ENCODE results near the gene CYB5B.

DNA sequence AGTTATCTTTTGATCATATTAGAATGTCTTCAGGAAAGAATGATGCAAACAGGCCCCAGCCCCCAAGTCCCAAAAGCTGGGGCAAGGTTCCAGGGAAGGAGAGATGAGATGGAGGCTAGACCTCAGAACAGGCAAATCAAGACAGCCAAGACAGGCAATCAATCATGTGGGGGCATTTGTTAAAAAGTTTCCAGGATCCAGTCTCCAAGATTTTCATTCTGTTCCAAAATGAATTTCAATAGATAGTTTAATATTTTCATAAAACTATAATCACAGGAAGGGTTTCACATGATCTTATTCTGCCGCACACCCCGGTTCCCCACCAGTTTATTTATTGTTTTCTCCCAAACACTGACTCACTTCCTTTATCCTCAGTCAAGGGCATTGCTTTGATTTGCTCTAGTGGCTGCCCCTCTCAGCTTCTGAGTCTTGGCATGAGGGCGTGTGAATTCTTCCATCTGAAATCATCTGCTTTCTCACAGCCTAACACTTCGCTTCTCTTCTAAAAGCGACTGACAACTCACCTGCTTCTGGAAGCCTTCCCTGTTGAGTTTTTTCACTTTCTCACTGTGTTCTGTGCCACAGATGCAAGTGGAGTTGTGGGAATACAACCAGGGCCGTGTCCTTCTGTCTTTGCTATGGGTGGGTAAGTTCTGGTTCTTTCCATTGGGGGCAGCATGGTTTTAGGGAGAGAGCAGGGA lies 26.4 kb upstream of the CYB5B start:
- TF ChIP-seq, protein P1, sequence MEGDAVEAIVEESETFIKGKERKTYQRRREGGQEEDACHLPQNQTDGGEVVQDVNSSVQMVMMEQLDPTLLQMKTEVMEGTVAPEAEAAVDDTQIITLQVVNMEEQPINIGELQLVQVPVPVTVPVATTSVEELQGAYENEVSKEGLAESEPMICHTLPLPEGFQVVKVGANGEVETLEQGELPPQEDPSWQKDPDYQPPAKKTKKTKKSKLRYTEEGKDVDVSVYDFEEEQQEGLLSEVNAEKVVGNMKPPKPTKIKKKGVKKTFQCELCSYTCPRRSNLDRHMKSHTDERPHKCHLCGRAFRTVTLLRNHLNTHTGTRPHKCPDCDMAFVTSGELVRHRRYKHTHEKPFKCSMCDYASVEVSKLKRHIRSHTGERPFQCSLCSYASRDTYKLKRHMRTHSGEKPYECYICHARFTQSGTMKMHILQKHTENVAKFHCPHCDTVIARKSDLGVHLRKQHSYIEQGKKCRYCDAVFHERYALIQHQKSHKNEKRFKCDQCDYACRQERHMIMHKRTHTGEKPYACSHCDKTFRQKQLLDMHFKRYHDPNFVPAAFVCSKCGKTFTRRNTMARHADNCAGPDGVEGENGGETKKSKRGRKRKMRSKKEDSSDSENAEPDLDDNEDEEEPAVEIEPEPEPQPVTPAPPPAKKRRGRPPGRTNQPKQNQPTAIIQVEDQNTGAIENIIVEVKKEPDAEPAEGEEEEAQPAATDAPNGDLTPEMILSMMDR (IDR thresholded peaks at IDR 0.05; ENCODE audit: low read length): peak; percentile 22; the same call in 1 of the 2 replicates
- TF ChIP-seq EZH2phosphoT487 (IDR thresholded peaks at IDR 0.05; ENCODE audit: low read length): no peak
